ENCODE data around the gene SMOC1.

DNA sequence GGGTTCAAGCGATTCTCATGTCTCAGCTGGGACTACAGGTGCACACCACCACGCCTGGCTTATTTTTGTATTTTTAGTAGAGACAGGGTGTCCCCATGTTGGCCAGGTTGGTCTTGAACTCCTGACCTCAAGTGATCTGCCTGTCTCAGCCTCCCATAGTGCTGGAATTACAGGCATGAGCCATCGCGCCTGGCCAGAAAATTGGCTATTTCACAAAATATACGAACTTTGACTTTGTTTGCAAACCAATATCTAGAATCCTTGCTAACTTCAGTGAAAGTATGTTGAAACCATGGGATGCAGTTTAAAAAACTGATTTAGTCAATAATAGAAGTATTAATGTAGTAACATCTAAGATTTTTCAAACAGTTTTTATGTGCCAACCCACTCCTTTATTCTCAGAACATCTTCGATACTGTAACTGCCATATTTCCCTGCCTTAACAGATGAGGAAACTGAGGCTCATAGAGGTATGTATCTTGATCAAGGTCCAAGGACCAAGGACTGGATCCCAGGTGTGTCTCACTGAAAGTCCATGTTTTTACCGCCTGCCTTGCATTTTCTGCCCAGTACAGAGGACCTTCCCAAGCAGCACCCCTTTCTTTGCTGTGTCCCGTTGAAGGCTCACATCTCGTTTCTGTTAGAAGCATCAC is 54.5 kb downstream of the SMOC1 start:
- TF ChIP-seq, protein P1, sequence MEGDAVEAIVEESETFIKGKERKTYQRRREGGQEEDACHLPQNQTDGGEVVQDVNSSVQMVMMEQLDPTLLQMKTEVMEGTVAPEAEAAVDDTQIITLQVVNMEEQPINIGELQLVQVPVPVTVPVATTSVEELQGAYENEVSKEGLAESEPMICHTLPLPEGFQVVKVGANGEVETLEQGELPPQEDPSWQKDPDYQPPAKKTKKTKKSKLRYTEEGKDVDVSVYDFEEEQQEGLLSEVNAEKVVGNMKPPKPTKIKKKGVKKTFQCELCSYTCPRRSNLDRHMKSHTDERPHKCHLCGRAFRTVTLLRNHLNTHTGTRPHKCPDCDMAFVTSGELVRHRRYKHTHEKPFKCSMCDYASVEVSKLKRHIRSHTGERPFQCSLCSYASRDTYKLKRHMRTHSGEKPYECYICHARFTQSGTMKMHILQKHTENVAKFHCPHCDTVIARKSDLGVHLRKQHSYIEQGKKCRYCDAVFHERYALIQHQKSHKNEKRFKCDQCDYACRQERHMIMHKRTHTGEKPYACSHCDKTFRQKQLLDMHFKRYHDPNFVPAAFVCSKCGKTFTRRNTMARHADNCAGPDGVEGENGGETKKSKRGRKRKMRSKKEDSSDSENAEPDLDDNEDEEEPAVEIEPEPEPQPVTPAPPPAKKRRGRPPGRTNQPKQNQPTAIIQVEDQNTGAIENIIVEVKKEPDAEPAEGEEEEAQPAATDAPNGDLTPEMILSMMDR (conservative IDR thresholded peaks at IDR 0.05; ENCODE audit: low read depth, low read length), result no peak
- TF ChIP-seq EZH2 (IDR thresholded peaks at IDR 0.05; ENCODE audit: low read length, unreplicated experiment), result no peak

Measured in PC-3 (cell line).